Activated CD4-positive, alpha-beta T cell treated with anti-CD3 and anti-CD28 coated beads for 1 hour (primary cell): ENCODE measurements around the gene LRRC7.

Experiments used
- DNase-seq: peaks from one replicate; pipeline ENCODE4 v3.0.0-alpha.2; 2020

LRRC7 gene

DNA sequence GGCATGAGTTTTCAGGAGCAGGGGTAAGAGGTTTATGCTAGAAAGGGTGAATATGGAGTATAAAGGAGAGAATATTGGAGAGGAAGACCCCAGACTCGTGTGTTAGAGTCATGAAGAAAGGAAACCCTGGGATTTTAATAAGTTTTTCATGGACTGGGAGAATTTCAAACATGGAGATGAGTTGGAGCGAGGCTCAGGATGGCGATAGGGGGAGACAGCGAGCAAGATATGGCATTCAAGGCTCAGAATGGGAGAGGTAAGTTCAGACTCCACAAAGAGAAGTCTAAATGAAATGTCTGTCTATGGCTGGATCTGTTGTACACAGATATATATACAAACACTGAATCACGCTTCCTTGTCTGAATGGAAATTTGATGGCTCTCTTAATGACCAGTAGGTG, 545.1 kb downstream of the LRRC7 start:
- DNase-seq = no peak

DNA sequence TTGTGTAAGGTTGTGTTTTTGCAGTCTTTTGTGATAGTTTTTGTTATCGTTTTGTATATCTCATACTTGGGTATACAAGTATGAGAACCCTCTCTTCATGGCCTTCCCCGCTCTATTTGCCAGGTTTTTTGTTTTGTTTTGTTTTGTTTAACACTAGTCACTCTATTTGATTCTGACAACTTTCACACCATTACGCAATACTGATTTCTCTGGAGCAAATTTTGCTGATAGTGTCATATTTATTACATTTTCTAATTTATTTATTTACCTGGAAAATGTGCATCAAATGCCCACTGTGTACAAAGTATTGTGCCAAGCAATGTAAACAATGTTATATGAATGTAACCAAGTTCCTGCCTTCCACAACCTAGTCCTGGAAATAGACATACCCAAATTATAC, 547.6 kb downstream of the LRRC7 start:
- no peak for DNase-seq

DNA sequence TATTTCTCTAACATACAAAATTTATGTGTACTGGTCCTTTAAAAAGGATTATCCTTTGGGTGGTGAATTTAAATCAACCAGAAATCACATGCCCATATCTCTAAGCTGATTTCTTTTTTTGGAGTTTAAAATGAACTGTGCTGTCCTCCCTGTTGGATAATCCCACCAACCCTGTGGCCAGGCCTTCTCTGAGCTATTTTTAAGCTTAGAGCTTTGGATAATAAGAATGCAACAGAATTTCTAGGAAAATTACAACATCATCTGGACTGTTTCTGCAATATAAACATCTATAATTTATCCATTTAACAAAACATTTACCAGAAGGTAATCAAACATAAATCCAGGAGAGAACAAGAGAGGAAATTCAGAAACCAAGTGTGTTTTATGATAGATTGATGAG, 549.3 kb downstream of the LRRC7 start:
- DNase-seq = no peak

DNA sequence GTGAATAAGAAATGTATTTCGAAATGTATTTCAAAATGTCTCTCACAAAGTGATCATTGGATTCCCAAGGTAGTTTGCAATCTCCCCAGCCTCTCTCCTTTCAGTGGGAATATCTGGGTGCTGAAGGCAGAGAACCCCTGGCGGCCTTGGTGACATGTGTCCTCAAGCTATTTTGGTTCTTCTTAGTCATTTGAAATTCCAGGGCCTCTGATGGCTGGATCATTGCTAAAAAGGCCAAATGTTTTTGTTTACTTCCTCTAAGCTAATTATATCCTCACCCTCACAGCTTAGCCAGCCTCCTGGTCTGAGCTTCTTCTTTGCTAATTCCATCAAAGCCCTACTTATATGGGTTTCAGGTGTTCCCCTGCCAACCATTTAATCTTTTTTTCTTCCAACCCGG, 566.4 kb downstream of the LRRC7 start:
- DNase-seq = no peak

DNA sequence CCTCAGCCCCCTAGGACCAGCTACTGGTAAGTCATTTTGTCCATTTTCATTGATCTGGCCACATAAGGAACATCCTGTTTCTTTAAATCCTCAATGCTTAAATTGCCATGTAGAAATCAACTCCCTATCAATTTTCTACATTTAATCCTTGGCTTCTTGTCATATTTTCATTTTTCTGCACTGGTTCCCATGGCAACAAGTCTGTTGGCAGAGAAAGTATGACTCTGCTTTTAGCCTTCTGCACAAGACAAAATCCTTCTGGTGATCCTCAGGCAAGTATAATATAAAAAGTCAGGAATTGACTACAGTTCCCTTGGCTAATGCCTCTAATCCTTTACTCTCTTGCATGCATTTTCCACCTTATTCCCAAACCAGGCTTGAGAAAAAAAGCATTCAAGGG, 572.6 kb downstream of the LRRC7 start:
- DNase-seq = no peak

DNA sequence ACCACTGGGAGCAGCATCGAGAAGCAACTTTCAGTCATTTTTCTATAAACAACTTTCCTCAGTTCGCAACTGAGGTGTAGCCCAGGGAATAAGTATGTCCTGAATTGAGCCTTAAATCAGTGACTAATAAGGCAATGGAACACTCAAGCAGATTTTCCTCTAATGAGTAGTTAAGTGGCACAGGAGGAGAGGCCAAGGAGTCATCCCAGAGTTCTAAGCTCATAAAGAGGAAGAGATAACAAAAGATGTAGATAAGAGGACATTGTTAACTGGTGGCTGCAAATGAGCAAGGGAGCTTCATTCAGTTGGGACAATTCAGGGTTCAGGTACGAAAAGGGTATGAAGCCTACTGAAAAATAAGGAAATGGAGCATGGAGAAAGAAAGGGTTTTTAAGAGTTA, 573.2 kb downstream of the LRRC7 start:
- no peak for DNase-seq

DNA sequence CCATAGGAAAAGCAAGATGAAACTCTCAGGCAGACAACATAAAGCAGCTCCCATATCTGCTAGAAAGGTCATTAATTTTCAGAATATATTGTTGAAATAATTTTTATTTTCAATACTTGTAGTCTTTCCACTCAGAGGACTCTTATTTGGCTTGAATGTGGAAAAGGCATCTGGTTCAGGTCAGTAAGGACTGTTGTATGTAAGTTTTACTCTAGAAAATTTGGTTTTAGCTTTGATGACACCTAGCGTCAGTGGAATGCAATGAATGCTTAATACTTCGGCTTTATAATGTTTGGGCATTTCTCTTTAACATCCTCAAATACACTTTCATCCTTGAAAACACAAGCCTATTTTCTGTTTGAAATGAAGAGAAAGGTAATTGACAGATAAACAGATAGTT, 574.4 kb downstream of the LRRC7 start:
- no peak for DNase-seq

DNA sequence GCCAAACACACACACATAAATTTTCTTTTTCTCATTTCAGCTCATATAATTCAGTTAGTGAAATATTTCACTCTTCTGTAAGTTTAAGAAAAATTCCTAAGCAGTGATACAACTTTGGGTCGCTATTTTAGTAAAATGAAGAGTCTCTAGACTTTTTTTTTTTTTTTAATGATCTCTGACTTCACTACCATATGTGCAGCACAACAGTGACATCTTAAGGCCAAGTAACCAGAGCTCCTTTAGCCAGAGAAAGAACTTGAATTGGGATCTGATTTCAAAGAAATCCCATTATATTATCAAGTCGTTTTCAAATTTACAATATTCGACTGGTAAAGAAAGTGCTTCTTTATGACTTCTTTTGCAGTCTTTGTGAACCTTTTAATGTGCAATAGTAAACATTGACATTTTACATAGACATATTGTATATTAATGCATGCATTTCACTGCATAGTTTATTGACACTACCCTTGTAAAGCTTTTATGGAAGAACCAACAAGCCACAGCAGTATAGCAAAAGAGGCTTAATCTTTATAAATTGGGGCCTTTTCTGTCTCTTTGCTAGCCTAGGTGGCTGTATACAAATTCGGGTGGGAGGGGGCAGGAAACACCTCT, 575.4 kb downstream of the LRRC7 start:
- DNase-seq = no peak

DNA sequence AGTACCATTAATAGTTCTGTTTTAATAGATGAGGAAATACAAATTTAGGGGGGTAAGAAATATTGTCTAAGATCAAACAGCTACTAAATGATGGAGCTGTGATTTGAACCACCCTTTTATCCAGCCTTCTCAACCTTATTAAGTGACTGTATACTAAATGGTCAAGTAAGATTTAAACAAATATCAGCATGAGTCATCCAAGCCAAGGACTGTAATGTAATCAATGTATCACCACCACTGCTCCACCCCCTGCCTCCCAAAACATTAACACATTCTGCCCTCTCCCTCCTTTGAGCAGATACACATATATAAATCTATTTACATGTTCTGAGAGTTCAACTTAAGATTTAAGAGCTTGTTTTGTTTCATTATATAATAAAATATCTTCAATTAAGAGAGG, 578.8 kb downstream of the LRRC7 start:
- DNase-seq = no peak

DNA sequence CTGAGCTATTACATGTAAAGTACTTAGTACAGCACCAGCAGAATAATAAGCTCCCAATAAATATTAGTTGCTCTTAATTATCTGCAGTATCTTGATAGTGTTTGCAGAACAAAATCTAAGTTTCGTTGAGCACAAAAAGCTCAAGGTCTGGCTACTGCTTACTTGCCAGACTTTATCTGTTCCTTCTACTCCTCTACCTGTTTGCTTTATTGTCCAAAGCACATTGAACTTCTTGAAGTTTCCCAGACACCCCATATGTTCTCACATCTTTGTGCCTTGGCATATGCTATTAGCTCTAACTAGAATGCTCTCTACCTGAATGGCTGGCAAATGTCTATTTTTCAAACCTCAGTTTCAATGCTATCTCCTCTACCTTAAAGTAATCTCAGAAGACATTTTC, 582.7 kb downstream of the LRRC7 start:
- no peak for DNase-seq

DNA sequence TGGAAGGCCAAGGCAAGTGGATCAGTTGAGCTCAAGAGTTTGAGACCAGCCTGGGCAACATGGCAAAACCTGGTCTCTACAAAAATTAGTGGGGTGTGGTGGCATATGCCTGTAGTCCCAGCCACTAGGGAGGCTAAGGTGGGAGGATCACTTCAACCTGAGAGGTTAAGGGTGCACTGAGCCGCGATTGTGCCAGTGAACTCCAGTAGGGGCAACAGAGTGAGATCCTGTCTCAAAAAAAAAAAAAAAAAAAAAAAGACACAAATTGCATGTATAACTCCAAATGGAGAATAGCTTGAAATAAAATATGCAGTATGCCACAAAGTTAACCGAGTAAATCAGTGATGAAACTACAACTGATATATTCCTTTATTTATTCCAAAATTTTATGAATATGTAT, 586.0 kb downstream of the LRRC7 start:
- no peak for DNase-seq

DNA sequence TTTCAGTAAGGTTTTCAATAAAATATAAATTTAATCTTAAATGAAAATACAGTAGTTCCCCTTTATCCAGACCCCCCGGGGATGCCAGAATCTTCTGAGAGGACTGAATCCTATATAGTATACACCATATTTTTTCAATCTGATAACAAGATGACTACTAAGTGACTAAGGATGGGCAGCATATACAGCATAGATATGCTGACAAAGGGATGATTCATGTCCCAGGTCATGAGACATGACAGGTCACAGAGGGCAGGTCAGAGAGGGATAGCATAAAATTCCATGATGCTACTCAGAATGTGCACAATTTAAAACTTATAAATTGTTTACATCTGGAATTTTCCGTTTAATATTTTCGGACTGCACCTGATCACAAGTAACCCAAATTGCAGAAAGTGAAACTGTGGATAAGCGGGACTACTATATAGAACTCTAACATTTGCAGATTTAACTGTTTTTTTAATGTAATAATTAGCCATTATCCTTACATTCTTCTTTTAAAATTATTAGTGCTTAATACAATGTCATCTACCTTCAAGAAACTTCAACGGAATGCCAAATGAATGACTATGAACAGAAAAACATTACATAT, 588.9 kb downstream of the LRRC7 start:
- no peak for DNase-seq

DNA sequence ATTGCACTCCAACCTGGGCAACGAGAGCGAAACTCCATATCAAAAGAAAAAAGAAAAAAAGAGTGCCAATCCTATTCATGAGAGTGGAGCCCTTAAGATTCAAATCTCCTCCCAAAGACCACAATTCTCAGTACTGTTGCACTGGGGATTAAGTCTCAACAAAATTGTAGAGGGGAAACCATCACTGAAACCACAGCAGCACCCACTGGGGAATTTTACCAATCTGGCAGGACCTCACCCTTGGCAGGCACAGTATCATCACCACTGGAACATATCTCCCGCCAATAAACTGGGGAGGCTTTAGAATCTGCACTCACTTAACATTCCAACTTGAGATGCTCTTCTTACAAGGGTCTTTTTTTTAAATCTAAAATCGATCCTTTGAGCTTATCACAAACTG, 596.6 kb downstream of the LRRC7 start:
- no peak for DNase-seq

DNA sequence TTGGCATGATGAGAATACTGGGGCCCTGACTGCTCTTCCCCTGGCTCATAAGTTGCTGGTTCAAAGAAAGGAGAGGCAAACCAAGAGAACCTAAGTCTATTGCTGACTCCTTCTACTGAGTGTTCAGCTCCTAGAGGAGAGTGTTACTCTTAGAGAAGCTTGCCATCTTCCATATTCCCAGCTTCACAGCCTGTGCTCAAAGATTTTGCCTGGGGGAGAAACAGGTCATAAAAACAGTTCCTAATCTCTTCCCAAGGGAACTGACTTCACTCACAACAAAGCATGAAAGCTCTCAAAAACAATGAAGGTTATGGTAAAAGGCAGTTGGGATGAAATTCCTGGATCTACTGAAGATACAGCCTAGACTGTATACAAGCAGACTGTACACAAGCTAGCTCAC, 600.6 kb downstream of the LRRC7 start:
- no peak for DNase-seq

DNA sequence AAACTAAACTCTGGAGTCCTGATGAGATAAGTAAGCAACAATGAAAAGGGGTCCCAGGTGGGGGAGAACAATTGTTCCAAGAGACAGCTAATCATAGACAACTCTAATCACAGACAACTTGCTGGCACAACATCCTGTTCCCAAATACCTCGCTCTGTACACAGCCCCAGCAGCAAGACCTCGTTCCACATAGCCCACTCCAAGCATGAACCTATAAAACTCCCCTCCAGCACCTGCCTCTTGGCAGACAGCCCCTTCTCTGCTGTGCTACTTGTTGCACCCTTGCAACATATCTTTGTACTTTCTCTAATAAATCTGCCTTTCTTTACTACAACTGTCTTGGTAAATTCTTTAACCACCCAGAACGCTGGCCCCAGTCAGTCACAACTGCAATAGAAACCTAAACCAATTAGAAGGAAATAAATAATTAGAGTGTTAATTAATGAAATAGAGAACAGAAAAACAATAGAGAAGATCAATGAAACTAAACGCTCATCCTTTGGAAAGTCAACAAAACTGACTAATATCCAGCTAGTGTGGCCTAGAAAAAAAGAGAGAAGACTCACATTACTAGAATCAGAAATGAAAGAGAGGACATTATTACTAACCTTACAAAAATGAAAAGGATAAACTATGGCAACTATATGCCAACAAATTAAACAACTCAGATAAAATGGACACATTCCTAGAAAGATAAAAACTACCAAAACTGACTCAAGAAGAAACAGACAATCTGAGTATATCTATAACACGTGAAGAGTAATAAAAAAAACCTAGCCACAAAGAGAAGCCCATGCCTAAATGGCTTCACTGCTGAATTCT, 601.5 kb downstream of the LRRC7 start:
- no peak for DNase-seq

DNA sequence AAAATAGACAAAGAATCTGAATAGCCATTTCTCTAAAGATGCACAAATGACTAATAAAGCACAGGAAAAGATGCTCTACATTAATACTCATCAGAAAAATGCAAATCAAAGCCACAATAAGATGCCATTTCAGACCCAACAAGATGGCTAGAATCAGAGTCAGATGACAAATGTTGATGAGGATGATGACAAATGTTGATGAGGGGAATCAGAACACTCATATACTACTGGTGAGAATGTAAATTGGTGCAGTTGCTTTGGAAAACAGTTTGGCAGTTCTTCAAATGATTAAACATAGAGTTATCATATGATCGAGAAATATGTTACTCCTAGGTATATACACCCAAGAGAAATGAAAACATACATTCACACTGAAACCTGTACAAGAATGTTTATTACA, 603.8 kb downstream of the LRRC7 start:
- no peak for DNase-seq
